K562 (cell line): ENCODE data around the gene SNX17. TPM values are rescaled to one million over a fixed set of nuclear protein-coding genes. Genes with fewer than 3 reads are reported as not detected.

ENCODE experiments used
- CXXC5 ChIP-seq: fragments of 250-450 bp; sonication (Bioruptor Pico); IDR thresholded peaks from 2 replicates; pipeline ENCODE4 v1.8.0; 2022; ENCODE audit warnings: inconsistent platforms, mild to moderate bottlenecking, moderate library complexity
- DIDO1 ChIP-seq: fragments of 450-650 bp; IDR thresholded peaks from 2 replicates; pipeline ENCODE4 v1.6.1; 2016; ENCODE audit warnings: low read depth, missing biosample characterization, missing genetic modification characterization
- FOXK2 ChIP-seq, 2 experiments: fragments of 450-650 bp; IDR thresholded peaks in 1 of 2; conservative IDR thresholded peaks in 1 of 2; 2 replicates each; pipeline ENCODE4 v1.6.1; 2016; ENCODE audit warnings: low read depth in 2 of 2, mild to moderate bottlenecking in 1 of 2
- JUND ChIP-seq, 2 experiments: IDR thresholded peaks; 2 replicates in 1 of 2; 3 replicates in 1 of 2; pipeline ENCODE4 v1.6.1; 2011; ENCODE audit warnings: borderline replicate concordance in 2 of 2, low read depth in 2 of 2, low read length in 2 of 2, improper control_type of control experiment in 1 of 2, missing biosample characterization in 1 of 2, missing genetic modification characterization in 1 of 2, missing genetic modification reagents in 1 of 2
- PHF20 ChIP-seq: fragments of 450-650 bp; IDR thresholded peaks from 2 replicates; pipeline ENCODE4 v1.6.1; 2018; ENCODE audit not compliant: partially characterized antibody
- PPARD ChIP-seq: fragments of 250-450 bp; sonication (Bioruptor Pico); IDR thresholded peaks from 2 replicates; pipeline ENCODE4 v1.8.0; 2022; ENCODE audit warnings: inconsistent platforms, mild to moderate bottlenecking, moderate library complexity
- SIN3A ChIP-seq, 2 experiments: fragments of 150-350 bp in 1 of 2; IDR thresholded peaks; 2 replicates each; pipeline ENCODE4 v1.6.1; 2011 to 2016; ENCODE audit warnings: borderline replicate concordance in 2 of 2, low read depth in 2 of 2, low read length in 2 of 2, mild to moderate bottlenecking in 2 of 2, moderate library complexity in 2 of 2; ENCODE audit not compliant: control insufficient read depth in 1 of 2
- ZNF165 ChIP-seq: fragments of 250-450 bp; sonication (Bioruptor Pico); IDR thresholded peaks from 2 replicates; pipeline ENCODE4 v1.4.0; 2020; ENCODE audit warnings: borderline replicate concordance
- ZNF561 ChIP-seq: fragments of 450-650 bp; formaldehyde crosslinking; conservative IDR thresholded peaks from 2 replicates; pipeline ENCODE4 v1.4.0; 2020; ENCODE audit warnings: mild to moderate bottlenecking, moderate library complexity
- ZNF77 ChIP-seq: fragments of 250-450 bp; sonication (Bioruptor Pico); IDR thresholded peaks from 2 replicates; pipeline ENCODE4 v1.5.0; 2020
- polyA plus RNA-seq, 8 experiments: library from polyadenylated mRNA; depleted of rRNA in 4 of 8; stranded (reverse) in 5 of 8; unstranded in 3 of 8; fragments of >200 nt; fragmentation: Nextera tagmentation in 2 of 8; fragmentation: Illumina TruSeq in 1 of 8; extraction: Ambion mirVana in 2 of 8; extraction: Trizol in 1 of 8; gene quantifications; 2 replicates each; pipeline versions ENCODE4 v1.2.1 to v1.2.3, GENCODE V29; 2011 to 2014; ENCODE audit warnings: inconsistent platforms in 1 of 8, missing spikeins in 1 of 8
- total RNA-seq, 7 experiments: library from RNA; depleted of rRNA in 6 of 7; stranded (reverse); fragments of >200 nt in 6 of 7; fragmentation: Illumina TruSeq in 2 of 7; extraction: Trizol in 2 of 7; gene quantifications; 2 replicates each; pipeline versions ENCODE4 v1.2.1 to v1.2.3, GENCODE V29; 2011 to 2021; ENCODE audit warnings: low replicate concordance in 1 of 7
- TF ChIP-seq, protein P1 (sequence below): fragments of 250-450 bp; sonication (Bioruptor Pico); IDR thresholded peaks from 2 replicates; pipeline ENCODE4 v1.8.0; 2021; ENCODE audit warnings: moderate library complexity, mild to moderate bottlenecking, inconsistent platforms
- TF ChIP-seq, protein P2 (sequence below): fragments of 450-650 bp; IDR thresholded peaks from 2 replicates; pipeline ENCODE4 v1.6.1; 2016; ENCODE audit warnings: mild to moderate bottlenecking, moderate library complexity

Gene SNX17
- total and polyA plus RNA-seq, 9 of the 15 experiments (the other 6 are each of a cell fraction or from before 2014, with no cell fraction given), result 3.0 to 75.7 (median 54.6) TPM

DNA sequence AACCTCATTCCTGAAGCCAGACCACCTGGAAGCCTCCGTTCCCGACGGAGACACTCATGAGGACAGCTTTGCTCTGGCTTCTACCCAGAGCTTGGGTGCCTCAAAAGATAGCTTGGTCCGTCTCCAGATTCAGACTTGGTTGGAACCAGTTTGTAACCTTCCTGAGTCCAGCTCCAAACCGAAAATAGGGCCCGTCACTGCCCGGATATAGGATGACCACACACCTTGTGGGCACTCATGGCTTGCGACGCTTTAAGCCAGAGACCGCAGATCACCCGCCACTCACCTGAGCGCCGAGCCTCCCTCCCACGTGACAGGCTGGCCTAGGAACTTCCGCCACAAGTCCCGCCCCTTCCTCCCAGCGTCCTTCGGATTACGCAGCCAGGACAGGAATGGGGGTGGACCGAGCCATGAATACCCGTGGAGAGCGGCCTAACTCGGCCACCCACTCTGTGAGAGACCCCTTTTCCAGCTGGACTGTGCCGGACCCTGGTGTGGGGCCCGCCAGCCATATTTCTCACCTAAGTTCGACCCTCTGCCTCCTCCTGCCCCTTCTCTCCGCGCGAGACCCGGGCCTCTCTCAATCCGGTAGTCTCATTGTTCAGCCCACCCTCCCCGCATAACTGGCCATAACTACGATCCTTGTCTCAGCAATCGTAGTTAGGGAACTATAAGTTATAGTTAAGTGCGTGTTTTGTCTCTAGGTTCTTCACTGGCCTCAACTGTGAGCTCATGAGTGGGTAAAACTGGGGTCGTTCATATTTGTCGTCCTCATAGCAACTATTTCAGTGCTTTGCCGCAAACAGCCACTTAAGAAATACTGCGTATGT lies 47.4 kb upstream of the SNX17 start, which contains the start of gene MPV17 (continued):
- TF ChIP-seq, protein P1, sequence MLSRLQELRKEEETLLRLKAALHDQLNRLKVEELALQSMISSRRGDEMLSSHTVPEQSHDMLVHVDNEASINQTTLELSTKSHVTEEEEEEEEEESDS, result no peak
- TF ChIP-seq ZNF561 (CRISPR knock-in tag) (0 out of 2 replicates have a peak, but pooled peaks have one; percentile 49), ZNF165 (no peak), JUND (IDR thresholded peaks at IDR 0.05; ENCODE audit: borderline replicate concordance, low read depth, low read length) (peak; percentile 57; the same call in 1 of the 2 replicates), JUND (tag; IDR thresholded peaks at IDR 0.05; ENCODE audit: borderline replicate concordance, low read depth, low read length) (no peak; the same call in 2 of the 3 replicates), FOXK2 (conservative IDR thresholded peaks at IDR 0.05 in 1 of 2, IDR thresholded peaks at IDR 0.05 in 1 of 2; ENCODE audit: low read depth in 2 of 2) (peak; percentile 70 to 81), PHF20 (peak; percentile 89), CXXC5 (CRISPR knock-in tag) (peak; percentile 84), SIN3A (IDR thresholded peaks at IDR 0.05; ENCODE audit: borderline replicate concordance in 2 of 2, control insufficient read depth in 1 of 2, low read depth in 2 of 2, low read length in 2 of 2) (peak; percentile 53 to 68; a peak in 2 of 4 replicates), ZNF77 (0 out of 2 replicates have a peak, but pooled peaks have one; percentile 47), DIDO1 (tag) (peak; percentile 32; the same call in 1 of the 2 replicates), PPARD (CRISPR knock-in tag) (no peak)
- TF ChIP-seq, protein P2, sequence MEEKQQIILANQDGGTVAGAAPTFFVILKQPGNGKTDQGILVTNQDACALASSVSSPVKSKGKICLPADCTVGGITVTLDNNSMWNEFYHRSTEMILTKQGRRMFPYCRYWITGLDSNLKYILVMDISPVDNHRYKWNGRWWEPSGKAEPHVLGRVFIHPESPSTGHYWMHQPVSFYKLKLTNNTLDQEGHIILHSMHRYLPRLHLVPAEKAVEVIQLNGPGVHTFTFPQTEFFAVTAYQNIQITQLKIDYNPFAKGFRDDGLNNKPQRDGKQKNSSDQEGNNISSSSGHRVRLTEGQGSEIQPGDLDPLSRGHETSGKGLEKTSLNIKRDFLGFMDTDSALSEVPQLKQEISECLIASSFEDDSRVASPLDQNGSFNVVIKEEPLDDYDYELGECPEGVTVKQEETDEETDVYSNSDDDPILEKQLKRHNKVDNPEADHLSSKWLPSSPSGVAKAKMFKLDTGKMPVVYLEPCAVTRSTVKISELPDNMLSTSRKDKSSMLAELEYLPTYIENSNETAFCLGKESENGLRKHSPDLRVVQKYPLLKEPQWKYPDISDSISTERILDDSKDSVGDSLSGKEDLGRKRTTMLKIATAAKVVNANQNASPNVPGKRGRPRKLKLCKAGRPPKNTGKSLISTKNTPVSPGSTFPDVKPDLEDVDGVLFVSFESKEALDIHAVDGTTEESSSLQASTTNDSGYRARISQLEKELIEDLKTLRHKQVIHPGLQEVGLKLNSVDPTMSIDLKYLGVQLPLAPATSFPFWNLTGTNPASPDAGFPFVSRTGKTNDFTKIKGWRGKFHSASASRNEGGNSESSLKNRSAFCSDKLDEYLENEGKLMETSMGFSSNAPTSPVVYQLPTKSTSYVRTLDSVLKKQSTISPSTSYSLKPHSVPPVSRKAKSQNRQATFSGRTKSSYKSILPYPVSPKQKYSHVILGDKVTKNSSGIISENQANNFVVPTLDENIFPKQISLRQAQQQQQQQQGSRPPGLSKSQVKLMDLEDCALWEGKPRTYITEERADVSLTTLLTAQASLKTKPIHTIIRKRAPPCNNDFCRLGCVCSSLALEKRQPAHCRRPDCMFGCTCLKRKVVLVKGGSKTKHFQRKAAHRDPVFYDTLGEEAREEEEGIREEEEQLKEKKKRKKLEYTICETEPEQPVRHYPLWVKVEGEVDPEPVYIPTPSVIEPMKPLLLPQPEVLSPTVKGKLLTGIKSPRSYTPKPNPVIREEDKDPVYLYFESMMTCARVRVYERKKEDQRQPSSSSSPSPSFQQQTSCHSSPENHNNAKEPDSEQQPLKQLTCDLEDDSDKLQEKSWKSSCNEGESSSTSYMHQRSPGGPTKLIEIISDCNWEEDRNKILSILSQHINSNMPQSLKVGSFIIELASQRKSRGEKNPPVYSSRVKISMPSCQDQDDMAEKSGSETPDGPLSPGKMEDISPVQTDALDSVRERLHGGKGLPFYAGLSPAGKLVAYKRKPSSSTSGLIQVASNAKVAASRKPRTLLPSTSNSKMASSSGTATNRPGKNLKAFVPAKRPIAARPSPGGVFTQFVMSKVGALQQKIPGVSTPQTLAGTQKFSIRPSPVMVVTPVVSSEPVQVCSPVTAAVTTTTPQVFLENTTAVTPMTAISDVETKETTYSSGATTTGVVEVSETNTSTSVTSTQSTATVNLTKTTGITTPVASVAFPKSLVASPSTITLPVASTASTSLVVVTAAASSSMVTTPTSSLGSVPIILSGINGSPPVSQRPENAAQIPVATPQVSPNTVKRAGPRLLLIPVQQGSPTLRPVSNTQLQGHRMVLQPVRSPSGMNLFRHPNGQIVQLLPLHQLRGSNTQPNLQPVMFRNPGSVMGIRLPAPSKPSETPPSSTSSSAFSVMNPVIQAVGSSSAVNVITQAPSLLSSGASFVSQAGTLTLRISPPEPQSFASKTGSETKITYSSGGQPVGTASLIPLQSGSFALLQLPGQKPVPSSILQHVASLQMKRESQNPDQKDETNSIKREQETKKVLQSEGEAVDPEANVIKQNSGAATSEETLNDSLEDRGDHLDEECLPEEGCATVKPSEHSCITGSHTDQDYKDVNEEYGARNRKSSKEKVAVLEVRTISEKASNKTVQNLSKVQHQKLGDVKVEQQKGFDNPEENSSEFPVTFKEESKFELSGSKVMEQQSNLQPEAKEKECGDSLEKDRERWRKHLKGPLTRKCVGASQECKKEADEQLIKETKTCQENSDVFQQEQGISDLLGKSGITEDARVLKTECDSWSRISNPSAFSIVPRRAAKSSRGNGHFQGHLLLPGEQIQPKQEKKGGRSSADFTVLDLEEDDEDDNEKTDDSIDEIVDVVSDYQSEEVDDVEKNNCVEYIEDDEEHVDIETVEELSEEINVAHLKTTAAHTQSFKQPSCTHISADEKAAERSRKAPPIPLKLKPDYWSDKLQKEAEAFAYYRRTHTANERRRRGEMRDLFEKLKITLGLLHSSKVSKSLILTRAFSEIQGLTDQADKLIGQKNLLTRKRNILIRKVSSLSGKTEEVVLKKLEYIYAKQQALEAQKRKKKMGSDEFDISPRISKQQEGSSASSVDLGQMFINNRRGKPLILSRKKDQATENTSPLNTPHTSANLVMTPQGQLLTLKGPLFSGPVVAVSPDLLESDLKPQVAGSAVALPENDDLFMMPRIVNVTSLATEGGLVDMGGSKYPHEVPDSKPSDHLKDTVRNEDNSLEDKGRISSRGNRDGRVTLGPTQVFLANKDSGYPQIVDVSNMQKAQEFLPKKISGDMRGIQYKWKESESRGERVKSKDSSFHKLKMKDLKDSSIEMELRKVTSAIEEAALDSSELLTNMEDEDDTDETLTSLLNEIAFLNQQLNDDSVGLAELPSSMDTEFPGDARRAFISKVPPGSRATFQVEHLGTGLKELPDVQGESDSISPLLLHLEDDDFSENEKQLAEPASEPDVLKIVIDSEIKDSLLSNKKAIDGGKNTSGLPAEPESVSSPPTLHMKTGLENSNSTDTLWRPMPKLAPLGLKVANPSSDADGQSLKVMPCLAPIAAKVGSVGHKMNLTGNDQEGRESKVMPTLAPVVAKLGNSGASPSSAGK, result peak; percentile 43
